HG03520 (cell line): Measurements from ENCODE around the gene UBL4A.

ENCODE experiments used
- ATAC-seq: cut with Tn5 transposase; IDR thresholded peaks from one replicate; pipeline ENCODE4 v1.9.1; 2021; ENCODE audit warnings: mild to moderate bottlenecking, moderate library complexity; ENCODE audit not compliant: unreplicated experiment

The UBL4A gene

DNA sequence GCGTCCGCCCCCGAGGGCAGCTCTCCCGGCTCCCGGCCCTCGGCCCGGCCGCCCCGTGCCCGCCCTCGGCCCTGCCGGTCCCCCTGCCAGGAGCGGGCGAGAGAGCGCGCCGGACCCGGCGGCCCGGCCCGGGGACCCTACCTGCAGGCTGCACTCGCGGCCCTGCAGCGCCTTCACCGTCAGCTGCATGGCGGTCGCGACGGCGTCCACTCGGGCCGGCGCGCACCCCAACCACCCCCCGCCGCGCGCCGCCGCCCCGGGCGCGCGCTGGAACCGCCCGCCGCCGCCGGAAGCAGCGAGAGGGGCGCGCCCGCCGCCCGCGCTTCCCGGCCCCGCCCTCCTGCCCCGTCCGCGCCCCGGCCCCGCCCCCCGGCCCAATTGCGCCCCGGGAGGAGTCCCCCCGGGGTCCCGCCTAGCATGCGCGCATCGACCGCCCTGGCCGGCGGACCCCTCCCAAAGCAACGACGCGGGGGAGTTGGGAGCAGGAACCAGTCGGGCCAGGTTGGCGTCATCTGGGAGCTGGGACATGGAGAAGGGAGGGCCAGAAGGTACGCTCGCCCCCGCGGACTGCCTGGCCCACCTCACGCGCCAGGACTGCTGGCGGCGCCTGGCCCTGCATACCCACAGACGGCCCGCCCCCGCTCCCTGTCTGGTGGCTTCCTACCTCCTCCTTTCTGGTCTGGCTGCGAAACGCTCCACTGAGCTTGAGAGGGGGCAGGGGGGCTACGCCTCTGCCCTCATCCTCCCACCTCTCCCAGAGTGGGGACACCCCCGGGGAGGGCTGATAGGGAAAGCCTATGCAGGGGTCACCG is at the start of gene UBL4A:
Gene UBL4A, minus strand, starts transcription at position 220 of the 812 bp plus-strand sequence. Its CDS starts 31 bp downstream, at position 189.
- ATAC-seq = no peak

DNA sequence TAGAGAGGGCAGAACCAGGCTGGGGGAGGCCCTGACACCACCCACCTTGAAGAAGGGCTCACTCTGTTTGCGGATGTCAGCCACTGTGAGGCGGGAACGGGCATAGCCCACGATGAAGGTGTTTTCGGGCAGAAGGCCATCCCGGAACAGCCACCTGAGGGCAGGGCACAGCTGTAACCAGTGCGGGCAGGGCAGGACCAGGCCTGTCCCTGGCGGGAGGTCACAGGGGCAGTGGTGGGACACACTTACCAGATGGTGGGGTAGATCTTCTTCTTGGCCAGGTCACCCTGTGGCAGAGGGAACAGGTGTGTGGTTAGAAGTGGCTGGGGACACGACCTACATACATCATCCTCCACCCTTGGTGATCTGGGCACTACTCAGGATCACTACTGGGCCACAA is 49.5 kb upstream of the UBL4A start:
- ATAC-seq = no peak

- ATAC-seq = peak; percentile 88
Observed at GRCh38 chrX:154534526-154535322, 48.3 kb upstream of the UBL4A start.

- ATAC-seq = no peak
Observed at GRCh38 chrX:154532690-154533089, 46.3 kb upstream of the UBL4A start.

DNA sequence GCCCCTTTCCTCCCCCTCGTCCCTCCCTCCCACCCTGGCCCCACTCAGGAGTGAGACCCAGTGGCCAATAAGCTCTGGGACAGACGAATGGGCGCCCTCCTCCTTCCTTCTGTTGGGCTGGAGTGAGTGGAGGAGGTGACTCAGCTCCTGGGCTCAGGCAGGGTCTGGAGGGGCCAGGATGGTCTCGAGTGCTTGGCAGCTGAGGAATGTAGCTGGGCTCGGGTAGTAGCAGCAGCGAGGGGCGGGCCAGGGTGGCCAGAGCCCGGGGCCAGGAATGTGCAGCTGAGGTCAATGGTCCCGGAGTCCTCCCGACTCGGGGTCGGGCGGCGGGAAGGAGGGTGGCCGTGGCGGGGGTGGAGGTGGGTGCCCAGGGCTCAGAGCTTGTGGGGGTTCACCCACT is 45.2 kb upstream of the UBL4A start:
- no peak for ATAC-seq

DNA sequence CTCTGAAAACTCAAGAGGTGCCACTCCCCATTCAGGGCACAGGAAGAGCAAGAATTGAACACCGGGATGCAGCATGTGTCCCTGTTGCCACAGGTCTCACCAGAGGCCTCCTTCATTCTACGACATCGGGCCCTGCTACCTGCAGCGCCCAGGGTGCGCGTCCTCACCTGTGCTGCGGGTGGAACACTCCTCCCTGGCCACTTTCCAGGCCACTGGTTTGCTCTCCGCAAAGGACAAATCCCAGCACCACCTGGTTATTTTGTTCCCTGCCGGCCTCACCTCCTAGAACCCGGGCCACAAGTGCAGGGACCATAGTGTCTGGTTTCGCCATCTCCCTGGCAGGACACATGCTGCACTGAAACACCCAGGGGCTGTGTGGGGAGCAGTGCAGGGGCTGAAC is 43.9 kb upstream of the UBL4A start:
- no peak for ATAC-seq

- no peak for ATAC-seq
Observed at GRCh38 chrX:154529206-154529612, 42.8 kb upstream of the UBL4A start.

DNA sequence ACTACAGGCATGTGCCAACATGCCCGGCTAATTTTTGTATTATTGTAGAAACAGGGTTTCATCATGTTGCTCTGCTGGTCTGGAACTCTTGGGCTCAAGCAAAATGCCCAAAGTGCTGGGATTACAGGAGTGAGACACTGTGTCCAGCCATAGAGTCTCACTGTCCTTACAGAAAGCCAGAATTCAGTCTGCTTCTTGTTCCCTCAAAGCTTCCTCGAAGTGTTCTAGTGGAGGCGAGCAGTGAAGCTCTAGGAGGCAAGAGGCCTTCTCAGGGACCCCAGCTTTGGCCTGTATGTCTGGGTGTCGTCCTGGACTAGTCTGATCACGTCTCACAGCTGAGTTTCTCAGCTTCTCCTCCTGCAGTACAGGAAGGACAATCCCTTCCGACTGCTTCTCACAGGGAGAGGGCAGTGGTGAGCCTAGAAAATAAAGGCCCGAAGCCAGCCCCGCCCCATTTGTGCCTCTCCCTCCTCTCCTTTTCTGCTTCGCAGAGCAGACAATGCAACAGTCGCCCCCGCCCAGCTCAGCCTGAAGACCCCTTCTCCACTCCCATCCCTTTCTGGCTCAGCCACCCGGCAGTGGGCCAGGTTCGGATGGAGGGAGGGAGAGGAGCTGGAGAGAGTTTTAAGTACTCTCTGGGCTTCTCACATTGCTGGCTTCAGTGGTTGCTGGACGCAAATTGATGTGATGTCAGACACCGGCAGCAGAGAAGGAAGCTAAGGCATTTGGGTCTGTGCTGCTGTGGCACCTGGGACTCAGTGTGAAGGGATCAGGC is 40.7 kb upstream of the UBL4A start:
- peak; percentile 60 for ATAC-seq

DNA sequence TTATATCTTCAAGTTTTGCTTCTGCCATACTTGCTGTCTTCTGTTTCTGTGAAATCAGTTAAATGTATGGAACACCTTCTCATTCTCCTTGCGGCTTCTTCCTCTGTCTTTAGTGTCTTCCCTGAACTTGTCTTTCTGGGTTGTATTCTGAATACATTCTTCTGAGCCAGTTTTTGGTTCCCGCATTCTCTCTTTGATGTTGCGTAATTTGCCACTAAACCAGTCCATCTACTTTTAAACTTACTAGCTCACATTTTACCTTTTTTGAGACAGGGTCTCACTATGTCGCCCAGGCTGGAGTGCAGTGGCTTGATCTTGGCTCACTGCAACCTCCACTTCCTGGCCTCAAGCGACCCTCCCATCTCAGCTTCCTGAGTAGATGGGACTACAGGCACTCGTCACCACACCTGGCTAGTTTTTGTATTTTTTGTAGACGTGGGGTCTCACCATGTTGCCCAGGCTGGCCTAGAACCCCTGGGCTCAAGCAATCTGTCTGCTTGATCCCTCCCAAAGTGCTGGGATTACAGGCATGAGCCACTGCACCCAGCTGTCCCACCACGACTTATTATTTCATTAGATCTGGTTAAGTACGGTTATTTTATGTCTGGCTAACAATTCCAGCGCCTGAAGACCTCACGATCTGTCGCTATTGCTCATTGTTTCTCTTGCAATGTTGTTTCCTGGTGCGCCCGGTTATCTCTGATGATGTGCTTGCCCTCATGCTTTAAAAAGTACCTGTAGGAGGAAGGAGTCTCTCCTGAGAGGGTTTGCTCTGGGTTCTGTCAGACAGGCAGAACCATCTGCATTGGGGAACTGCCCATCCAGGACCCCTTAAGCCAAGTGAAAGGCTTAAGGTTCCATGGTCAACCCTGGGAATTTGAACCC is 39.4 kb upstream of the UBL4A start:
- no peak for ATAC-seq

GRCh38 chrX:154519389-154519788 is 33.0 kb upstream of the UBL4A start:
- ATAC-seq = no peak

GRCh38 chrX:154517101-154517781 is 30.8 kb upstream of the UBL4A start:
- no peak for ATAC-seq

DNA sequence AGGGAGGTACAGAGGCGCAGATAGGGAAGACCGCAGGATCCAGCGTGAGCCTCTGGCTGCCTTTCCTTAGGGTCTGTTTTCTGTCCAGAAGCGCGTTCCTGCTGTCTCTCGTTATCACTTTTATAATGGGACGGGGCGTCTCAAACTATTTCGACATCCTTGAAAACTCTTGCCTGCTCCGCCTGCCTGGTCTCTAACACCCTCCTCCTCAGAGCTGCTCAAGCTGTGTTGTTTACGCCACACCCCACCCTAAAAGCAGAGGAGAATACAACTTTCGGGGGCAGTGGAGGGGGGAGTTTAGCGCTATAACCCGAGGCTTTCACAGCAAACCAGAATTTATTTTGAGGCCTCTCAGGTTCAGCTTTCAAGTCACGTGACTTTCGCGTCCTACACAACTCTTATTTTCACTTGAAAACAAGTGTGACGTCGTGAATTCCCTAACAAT is 30.3 kb upstream of the UBL4A start:
- ATAC-seq = no peak

DNA sequence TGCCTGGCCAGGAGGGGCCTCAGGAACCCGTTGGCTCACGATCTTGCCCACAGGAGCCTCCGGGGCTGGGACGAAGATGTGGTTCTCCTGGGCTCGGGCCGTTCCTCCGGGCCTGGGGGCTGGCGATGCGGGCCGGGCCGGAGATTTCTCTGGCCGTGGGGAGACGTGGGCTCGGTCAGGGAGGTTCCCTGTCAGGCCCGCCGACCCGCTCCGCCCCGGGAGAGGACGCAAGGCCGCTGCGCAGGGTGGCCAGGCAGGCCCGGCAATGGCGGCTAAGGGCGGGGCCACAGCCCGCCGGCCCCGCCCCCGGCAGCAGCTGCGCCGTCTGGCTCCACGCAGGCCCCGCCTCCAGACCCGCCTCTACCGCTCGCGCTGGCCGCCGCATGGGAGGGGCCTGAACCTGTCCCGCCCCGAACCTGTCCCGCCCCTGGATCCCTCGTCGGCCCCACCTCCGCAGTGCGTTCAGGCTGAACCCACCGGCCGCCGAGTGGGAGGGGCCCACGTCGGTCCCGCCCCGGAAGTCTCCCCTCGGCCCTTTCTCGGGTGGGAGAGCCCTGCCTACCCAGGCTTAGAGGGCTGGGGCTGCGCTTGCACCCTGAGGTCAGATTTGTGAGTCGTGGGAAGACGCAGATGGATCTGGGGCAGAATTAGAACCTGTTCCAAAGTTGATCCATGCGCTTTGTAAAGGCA is 29.7 kb upstream of the UBL4A start, which contains the start of gene FAM3A:
Gene FAM3A, minus strand, starts transcription at position 267 of the 690 bp plus-strand sequence. CDS start 460 bp downstream, outside the sequence.
- peak; percentile 88 for ATAC-seq

DNA sequence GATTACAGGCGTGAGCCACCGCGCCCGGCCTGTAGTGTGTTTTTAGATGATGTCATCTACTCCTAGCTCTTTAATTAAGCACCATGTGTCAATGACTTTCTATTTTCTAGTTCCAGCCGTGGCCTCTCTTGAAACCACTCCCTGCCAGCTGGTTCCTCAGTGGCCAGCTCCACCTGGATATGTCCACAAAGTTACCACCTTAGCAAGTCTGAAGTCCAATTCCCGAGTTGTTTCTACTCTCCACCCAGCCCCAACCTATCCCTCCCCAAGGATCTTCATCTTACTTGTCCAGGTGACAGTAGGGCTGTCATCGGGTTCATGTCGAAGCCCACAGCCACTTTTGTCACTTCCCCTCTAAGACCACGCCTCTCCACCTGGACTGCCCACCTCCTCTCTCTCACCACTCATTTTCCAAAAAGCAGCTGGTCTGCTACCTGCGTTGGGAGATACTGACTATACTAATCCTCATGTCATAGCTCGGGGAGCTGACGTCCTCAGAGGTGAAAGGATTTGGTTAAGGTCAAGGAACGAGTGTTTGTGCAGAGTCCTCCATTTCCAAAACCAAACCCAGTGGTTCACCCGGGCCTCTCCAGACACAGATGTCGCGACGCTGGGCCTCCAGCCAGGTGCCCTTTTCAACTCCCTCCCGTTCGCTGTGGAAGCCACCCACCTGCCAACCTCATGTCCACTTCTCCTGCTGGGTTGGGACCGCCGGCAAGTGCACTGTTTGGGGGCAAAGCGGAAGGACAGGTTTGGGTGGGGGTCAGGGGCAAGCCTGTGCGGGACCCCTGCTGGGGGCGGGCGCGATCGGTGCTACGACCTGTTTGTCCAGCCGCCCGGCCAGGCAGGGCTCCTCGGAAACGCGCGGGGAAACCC is 28.9 kb upstream of the UBL4A start:
- no peak for ATAC-seq

DNA sequence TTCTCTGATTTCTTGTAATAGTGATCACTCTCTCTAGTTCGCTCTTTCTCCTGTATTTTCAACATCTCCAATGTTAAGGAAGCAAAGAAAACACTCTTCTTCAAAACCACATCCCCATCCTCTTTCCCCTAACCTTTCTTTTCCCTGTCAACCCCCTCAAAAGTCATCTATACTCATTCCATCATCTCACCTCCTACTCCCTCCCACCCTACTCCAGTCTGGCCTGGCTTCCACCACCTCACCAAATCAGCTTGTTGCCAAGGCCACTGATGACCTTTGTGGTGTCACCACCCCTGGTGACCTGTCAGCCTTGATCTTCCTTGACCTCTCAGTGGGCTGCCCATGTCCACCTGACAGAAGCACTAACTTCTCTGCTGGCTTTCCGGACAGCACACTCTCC is 27.3 kb upstream of the UBL4A start:
- no peak for ATAC-seq

DNA sequence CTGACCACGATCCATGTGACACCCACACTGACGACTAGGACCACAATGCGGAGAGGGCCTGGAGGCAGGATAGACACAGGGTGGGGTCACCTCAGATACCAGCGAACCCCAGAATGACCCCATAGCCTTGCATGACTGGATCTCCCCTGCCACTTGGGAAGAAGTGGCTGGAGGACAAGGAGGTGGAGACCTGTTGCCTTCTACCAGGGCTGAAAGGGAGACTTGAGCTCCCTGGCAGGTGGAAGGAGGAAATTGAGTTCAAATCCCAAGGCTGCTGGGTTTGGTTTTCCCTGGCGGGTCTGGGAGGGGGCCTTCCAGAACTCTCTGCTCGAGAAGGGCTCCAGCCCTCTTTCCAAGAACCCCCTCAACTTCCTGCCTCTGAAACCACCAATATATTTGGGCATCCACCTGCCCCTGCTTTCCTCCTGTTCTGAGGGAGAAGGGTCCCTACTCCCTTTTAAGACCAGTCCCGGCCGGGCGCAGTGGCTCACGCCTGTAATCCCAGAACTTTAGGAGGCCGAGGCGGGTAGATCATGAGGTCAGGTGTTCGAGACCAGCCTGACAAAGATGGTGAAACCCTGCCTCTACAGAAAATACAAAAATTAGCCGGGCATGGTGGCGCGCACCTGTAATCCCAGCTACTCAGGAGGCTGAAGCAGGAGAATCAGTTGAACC is 26.6 kb upstream of the UBL4A start:
- ATAC-seq = no peak

DNA sequence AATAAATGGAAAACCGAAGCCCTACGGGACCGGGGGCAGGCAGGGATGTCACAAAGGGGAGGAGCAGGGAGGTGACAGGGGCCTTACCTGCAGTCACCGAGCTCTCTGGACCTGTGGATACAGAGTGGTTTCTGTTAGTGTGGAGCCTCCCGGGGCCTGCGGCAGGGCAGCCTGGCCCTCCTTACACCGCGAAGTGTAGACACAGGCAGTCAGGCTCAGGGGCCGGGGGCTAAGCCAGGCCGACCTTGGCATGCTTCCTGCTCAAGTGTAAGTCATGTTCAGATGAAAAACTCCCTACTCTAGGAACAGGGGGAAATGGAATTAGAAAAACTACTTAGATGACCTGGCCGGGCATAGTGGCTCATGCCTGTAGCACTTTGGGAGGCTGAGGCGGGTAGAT is 25.3 kb upstream of the UBL4A start:
- no peak for ATAC-seq
